HepG2 (cell line): ENCODE results near the gene SLC4A2. TPM values are rescaled to one million over a fixed set of nuclear protein-coding genes. Genes with fewer than 3 reads are reported as not detected.

ENCODE experiments used
- CHCHD3 ChIP-seq: sonication (generic); formaldehyde crosslinking; IDR thresholded peaks from 2 replicates; pipeline ENCODE4 v1.8.0; 2022; ENCODE audit warnings: mild to moderate bottlenecking, missing genetic modification reagents, moderate library complexity
- MTA3 ChIP-seq: sonication (generic); formaldehyde crosslinking; IDR thresholded peaks from 2 replicates; pipeline ENCODE4 v1.4.0; 2020; ENCODE audit warnings: missing genetic modification reagents
- SSRP1 ChIP-seq: IDR thresholded peaks from 2 replicates; pipeline ENCODE4 v1.6.1; 2016; ENCODE audit warnings: control low read depth
- ZMYM3 ChIP-seq: sonication (generic); formaldehyde crosslinking; IDR thresholded peaks from 2 replicates; pipeline ENCODE4 v1.5.1; 2020; ENCODE audit warnings: mild to moderate bottlenecking, missing genetic modification reagents
- ZNF124 ChIP-seq: sonication (generic); formaldehyde crosslinking; IDR thresholded peaks from 2 replicates; pipeline ENCODE4 v1.4.0; 2020; ENCODE audit warnings: missing genetic modification reagents
- ZNF709 ChIP-seq: sonication (generic); formaldehyde crosslinking; IDR thresholded peaks from 2 replicates; pipeline ENCODE4 v1.5.0; 2020; ENCODE audit warnings: mild to moderate bottlenecking, missing genetic modification reagents
- ZNF883 ChIP-seq: sonication (generic); formaldehyde crosslinking; IDR thresholded peaks from 2 replicates; pipeline ENCODE4 v1.5.1; 2020; ENCODE audit warnings: mild to moderate bottlenecking, missing genetic modification reagents; ENCODE audit errors: not compliant biosample characterization
- ZSCAN29 ChIP-seq: sonication (generic); formaldehyde crosslinking; conservative IDR thresholded peaks from 2 replicates; pipeline ENCODE4 v1.4.0; 2020; ENCODE audit warnings: mild to moderate bottlenecking, missing genetic modification reagents
- polyA plus RNA-seq, 8 experiments: library from polyadenylated mRNA; depleted of rRNA in 3 of 8; stranded (reverse) in 7 of 8; unstranded in 1 of 8; fragments of >200 nt; fragmentation: Illumina TruSeq in 4 of 8; extraction: Trizol in 4 of 8; gene quantifications; 2 replicates each; pipeline versions ENCODE4 v1.2.1 to v1.2.3, GENCODE V29; 2011 to 2016; ENCODE audit warnings: low read depth in 4 of 8, missing spikeins in 1 of 8, mixed read lengths in 1 of 8; ENCODE audit not compliant: insufficient read depth in 1 of 8
- total RNA-seq, 5 experiments: library from RNA; depleted of rRNA; stranded (reverse); fragments of >200 nt; fragmentation: Illumina TruSeq; extraction: Trizol; gene quantifications; 2 replicates each; pipeline ENCODE4 v1.2.3, GENCODE V29; 2016; ENCODE audit warnings: low read depth in 1 of 5
- TF ChIP-seq, protein P1 (sequence below), 2 experiments: sonication (generic) in 1 of 2; formaldehyde crosslinking in 1 of 2; IDR thresholded peaks; 2 replicates each; pipeline versions ENCODE4 v1.6.1 to v1.9.0; 2014 to 2022; ENCODE audit warnings: antibody characterized with exemption in 1 of 2, borderline replicate concordance in 1 of 2, inconsistent platforms in 1 of 2, low read depth in 1 of 2, missing genetic modification reagents in 1 of 2
- TF ChIP-seq, protein P2 (sequence below): IDR thresholded peaks from 2 replicates; pipeline ENCODE4 v1.6.1; 2012; ENCODE audit warnings: inconsistent platforms
- TF ChIP-seq, protein P3 (sequence below): fragments of 450-650 bp; IDR thresholded peaks from 2 replicates; pipeline ENCODE4 v1.6.1; 2016
- TF ChIP-seq, protein P4 (sequence below): sonication (generic); formaldehyde crosslinking; IDR thresholded peaks from 2 replicates; pipeline ENCODE4 v1.4.0; 2020; ENCODE audit warnings: missing genetic modification reagents, borderline replicate concordance
- TF ChIP-seq, protein P5 (sequence below): sonication (generic); formaldehyde crosslinking; conservative IDR thresholded peaks from 2 replicates; pipeline ENCODE4 v1.4.0; 2020; ENCODE audit warnings: missing genetic modification reagents
- TF ChIP-seq, protein P6 (sequence below): sonication (generic); formaldehyde crosslinking; IDR thresholded peaks from 2 replicates; pipeline ENCODE4 v1.4.0; 2020; ENCODE audit warnings: low read depth, mild to moderate bottlenecking, missing genetic modification reagents

SLC4A2 gene
- total and polyA plus RNA-seq, 2 of the 13 experiments (the other 11 are each of a cell fraction or from before 2014, with no cell fraction given) = 51.9 to 73.4 TPM

DNA sequence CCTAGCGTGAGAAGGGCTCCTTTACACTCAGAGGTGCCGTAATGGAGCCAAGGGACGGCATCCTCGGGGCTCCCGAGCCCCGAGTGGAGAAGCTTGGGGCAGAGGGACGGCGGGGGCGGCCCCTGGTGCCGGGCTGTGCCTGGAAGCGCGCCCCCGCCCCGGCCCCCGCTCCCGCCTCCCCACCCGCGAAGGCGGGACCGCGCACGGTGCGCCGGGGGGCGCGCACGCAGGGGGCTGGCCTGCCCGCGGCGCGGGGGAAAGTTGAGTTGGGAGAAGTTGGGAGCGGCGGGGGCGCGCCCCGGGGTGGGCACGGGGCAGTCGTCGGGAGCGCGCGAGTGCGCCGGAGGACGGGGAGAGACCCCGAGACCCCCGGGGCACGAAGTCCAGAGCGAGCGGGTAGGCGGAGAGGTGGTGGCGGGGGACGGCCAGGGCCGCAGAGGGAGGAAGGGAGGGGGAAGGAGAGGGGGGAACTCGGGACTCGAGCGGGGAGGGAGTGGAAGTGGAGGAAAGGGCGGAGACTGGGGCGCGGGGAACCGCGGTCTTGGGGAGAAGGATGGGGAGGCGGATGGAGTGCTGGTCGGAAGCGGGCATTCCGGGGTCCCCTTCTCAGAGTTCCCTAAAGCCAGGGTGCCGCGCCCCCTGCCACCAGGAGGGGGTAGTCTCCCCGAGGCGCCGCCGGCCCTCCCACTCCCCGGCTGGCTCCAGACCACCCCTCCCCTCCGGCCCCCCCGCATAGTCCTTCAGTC, at the start of gene SLC4A2 (continued):
- TF ChIP-seq ZNF124 (CRISPR knock-in tag) (no peak), MTA3 (CRISPR knock-in tag) (no peak), SSRP1 (CRISPR knock-in tag) (no peak), ZNF883 (no peak), ZNF709 (no peak; the same call in 1 of the 2 replicates), ZSCAN29 (no peak), CHCHD3 (CRISPR knock-in tag) (no peak), ZMYM3 (no peak)
- TF ChIP-seq, protein P1, sequence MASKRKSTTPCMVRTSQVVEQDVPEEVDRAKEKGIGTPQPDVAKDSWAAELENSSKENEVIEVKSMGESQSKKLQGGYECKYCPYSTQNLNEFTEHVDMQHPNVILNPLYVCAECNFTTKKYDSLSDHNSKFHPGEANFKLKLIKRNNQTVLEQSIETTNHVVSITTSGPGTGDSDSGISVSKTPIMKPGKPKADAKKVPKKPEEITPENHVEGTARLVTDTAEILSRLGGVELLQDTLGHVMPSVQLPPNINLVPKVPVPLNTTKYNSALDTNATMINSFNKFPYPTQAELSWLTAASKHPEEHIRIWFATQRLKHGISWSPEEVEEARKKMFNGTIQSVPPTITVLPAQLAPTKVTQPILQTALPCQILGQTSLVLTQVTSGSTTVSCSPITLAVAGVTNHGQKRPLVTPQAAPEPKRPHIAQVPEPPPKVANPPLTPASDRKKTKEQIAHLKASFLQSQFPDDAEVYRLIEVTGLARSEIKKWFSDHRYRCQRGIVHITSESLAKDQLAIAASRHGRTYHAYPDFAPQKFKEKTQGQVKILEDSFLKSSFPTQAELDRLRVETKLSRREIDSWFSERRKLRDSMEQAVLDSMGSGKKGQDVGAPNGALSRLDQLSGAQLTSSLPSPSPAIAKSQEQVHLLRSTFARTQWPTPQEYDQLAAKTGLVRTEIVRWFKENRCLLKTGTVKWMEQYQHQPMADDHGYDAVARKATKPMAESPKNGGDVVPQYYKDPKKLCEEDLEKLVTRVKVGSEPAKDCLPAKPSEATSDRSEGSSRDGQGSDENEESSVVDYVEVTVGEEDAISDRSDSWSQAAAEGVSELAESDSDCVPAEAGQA (IDR thresholded peaks at IDR 0.05; ENCODE audit: low read depth) = no peak
- TF ChIP-seq, protein P1 (CRISPR knock-in tag; IDR thresholded peaks at IDR 0.05; ENCODE audit: borderline replicate concordance) = no peak
- TF ChIP-seq, protein P2, sequence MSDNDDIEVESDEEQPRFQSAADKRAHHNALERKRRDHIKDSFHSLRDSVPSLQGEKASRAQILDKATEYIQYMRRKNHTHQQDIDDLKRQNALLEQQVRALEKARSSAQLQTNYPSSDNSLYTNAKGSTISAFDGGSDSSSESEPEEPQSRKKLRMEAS = peak; percentile 17; the same call in 1 of the 2 replicates
- TF ChIP-seq, protein P3, sequence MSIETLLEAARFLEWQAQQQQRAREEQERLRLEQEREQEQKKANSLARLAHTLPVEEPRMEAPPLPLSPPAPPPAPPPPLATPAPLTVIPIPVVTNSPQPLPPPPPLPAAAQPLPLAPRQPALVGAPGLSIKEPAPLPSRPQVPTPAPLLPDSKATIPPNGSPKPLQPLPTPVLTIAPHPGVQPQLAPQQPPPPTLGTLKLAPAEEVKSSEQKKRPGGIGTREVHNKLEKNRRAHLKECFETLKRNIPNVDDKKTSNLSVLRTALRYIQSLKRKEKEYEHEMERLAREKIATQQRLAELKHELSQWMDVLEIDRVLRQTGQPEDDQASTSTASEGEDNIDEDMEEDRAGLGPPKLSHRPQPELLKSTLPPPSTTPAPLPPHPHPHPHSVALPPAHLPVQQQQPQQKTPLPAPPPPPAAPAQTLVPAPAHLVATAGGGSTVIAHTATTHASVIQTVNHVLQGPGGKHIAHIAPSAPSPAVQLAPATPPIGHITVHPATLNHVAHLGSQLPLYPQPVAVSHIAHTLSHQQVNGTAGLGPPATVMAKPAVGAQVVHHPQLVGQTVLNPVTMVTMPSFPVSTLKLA = no peak
- TF ChIP-seq, protein P4, sequence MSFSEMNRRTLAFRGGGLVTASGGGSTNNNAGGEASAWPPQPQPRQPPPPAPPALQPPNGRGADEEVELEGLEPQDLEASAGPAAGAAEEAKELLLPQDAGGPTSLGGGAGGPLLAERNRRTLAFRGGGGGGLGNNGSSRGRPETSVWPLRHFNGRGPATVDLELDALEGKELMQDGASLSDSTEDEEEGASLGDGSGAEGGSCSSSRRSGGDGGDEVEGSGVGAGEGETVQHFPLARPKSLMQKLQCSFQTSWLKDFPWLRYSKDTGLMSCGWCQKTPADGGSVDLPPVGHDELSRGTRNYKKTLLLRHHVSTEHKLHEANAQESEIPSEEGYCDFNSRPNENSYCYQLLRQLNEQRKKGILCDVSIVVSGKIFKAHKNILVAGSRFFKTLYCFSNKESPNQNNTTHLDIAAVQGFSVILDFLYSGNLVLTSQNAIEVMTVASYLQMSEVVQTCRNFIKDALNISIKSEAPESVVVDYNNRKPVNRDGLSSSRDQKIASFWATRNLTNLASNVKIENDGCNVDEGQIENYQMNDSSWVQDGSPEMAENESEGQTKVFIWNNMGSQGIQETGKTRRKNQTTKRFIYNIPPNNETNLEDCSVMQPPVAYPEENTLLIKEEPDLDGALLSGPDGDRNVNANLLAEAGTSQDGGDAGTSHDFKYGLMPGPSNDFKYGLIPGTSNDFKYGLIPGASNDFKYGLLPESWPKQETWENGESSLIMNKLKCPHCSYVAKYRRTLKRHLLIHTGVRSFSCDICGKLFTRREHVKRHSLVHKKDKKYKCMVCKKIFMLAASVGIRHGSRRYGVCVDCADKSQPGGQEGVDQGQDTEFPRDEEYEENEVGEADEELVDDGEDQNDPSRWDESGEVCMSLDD (CRISPR knock-in tag) = peak; percentile 37; the same call in 1 of the 2 replicates
- TF ChIP-seq, protein P5, sequence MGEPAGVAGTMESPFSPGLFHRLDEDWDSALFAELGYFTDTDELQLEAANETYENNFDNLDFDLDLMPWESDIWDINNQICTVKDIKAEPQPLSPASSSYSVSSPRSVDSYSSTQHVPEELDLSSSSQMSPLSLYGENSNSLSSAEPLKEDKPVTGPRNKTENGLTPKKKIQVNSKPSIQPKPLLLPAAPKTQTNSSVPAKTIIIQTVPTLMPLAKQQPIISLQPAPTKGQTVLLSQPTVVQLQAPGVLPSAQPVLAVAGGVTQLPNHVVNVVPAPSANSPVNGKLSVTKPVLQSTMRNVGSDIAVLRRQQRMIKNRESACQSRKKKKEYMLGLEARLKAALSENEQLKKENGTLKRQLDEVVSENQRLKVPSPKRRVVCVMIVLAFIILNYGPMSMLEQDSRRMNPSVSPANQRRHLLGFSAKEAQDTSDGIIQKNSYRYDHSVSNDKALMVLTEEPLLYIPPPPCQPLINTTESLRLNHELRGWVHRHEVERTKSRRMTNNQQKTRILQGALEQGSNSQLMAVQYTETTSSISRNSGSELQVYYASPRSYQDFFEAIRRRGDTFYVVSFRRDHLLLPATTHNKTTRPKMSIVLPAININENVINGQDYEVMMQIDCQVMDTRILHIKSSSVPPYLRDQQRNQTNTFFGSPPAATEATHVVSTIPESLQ = no peak
- TF ChIP-seq, protein P6, sequence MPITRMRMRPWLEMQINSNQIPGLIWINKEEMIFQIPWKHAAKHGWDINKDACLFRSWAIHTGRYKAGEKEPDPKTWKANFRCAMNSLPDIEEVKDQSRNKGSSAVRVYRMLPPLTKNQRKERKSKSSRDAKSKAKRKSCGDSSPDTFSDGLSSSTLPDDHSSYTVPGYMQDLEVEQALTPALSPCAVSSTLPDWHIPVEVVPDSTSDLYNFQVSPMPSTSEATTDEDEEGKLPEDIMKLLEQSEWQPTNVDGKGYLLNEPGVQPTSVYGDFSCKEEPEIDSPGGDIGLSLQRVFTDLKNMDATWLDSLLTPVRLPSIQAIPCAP = no peak
